ENCODE measurements around the gene CDC42SE2. TPM values are rescaled to one million over a fixed set of nuclear protein-coding genes. Genes with fewer than 3 reads are reported as not detected.
"Not testable (repeated sequence)": the region's sequence is repeated elsewhere in the genome, so short reads cannot be mapped to it uniquely, and the experiment has no call there.

The CDC42SE2 gene
- total RNA-seq, 1 experiment from 2014 or later: 22.5 TPM

GRCh38 chr5:131330031-131330430, 66.2 kb downstream of the CDC42SE2 start (continued):
- TF ChIP-seq KAT7 (CRISPR knock-in tag; IDR thresholded peaks at IDR 0.05; ENCODE audit: borderline replicate concordance): no peak
- TF ChIP-seq ATF2 (CRISPR knock-in tag; IDR thresholded peaks at IDR 0.05; ENCODE audit: borderline replicate concordance, low read depth): no peak
- no peak for TF ChIP-seq ZNF423 (CRISPR knock-in tag; IDR thresholded peaks at IDR 0.05)

- POLR2A ChIA-PET; H3K27ac Mint-ChIP-seq; H3K4me1 Mint-ChIP-seq; H3K4me3 Mint-ChIP-seq; CTCF ChIA-PET; DNase-seq (ENCODE audit: low spot score); ATAC-seq: not testable (repeated sequence)
- Mint-ChIP-seq H3K9me3 (peaks cover 50% of the 10 kb centered on the region), H3K27me3 (ENCODE audit: low read depth) (peaks cover 12% of the 10 kb centered on the region), H3K36me3 (peaks cover 54% of the 10 kb centered on the region)
Measured at GRCh38 chr5:131335756-131336155, 71.9 kb downstream of the CDC42SE2 start.

- POLR2A ChIA-PET; H3K4me3 Mint-ChIP-seq; ATAC-seq; CTCF ChIA-PET; H3K27ac Mint-ChIP-seq; H3K4me1 Mint-ChIP-seq; DNase-seq (ENCODE audit: low spot score): not testable (repeated sequence)
- Mint-ChIP-seq H3K27me3 (ENCODE audit: low read depth) (peaks cover 12% of the 10 kb centered on the region), H3K36me3 (peaks cover 63% of the 10 kb centered on the region), H3K9me3 (peaks cover 60% of the 10 kb centered on the region)
Measured at GRCh38 chr5:131336801-131337200, 72.9 kb downstream of the CDC42SE2 start.

- Mint-ChIP-seq H3K9me3 (peaks cover 60% of the 10 kb centered on the region), H3K27me3 (ENCODE audit: low read depth) (peaks cover 12% of the 10 kb centered on the region), H3K36me3 (peaks cover 62% of the 10 kb centered on the region)
- CTCF ChIA-PET; DNase-seq (ENCODE audit: low spot score); H3K4me3 Mint-ChIP-seq; H3K27ac Mint-ChIP-seq; POLR2A ChIA-PET; H3K4me1 Mint-ChIP-seq; ATAC-seq: not testable (repeated sequence)
Measured at GRCh38 chr5:131337240-131338050, 73.6 kb downstream of the CDC42SE2 start.

- Mint-ChIP-seq H3K9me3 (peaks cover 64% of the 10 kb centered on the region), H3K4me1 (no peaks in the 10 kb centered on the region), H3K27me3 (ENCODE audit: low read depth) (peaks cover 12% of the 10 kb centered on the region), H3K4me3 (no peak overlapping the region), H3K36me3 (peaks cover 63% of the 10 kb centered on the region), H3K27ac (no peak overlapping the region)
- CTCF ChIA-PET: no interaction called here
- DNase-seq (ENCODE audit: low spot score): no peak
- ATAC-seq: no peak
- POLR2A ChIA-PET: no interaction called here
- no peak for TF ChIP-seq CTCF (IDR thresholded peaks at IDR 0.05)
- no peak for TF ChIP-seq ZBTB43 (CRISPR knock-in tag; IDR thresholded peaks at IDR 0.05)
- no peak for TF ChIP-seq NFATC4 (CRISPR knock-in tag; IDR thresholded peaks at IDR 0.05)
- no peak for TF ChIP-seq ZNF512 (CRISPR knock-in tag; IDR thresholded peaks at IDR 0.05; ENCODE audit: borderline replicate concordance)
- TF ChIP-seq ATF3 (CRISPR knock-in tag; conservative IDR thresholded peaks at IDR 0.05): no peak
- TF ChIP-seq FOXP1 (CRISPR knock-in tag; IDR thresholded peaks at IDR 0.05; ENCODE audit: borderline replicate concordance): no peak
Measured at GRCh38 chr5:131338051-131338453, 74.2 kb downstream of the CDC42SE2 start.

- H3K27ac Mint-ChIP-seq; H3K4me3 Mint-ChIP-seq; CTCF ChIA-PET; POLR2A ChIA-PET; H3K4me1 Mint-ChIP-seq; H3K27me3 Mint-ChIP-seq (ENCODE audit: low read depth); ATAC-seq; DNase-seq (ENCODE audit: low spot score): not testable (repeated sequence)
- peaks cover 58% of the 10 kb centered on the region for H3K36me3 Mint-ChIP-seq
- peaks cover 69% of the 10 kb centered on the region for H3K9me3 Mint-ChIP-seq
Measured at GRCh38 chr5:131344288-131344687, 80.4 kb downstream of the CDC42SE2 start.

GRCh38 chr5:131346204-131346603, 82.4 kb downstream of the CDC42SE2 start:
- peaks cover 60% of the 10 kb centered on the region for H3K9me3 Mint-ChIP-seq
- POLR2A ChIA-PET; H3K27me3 Mint-ChIP-seq (ENCODE audit: low read depth); H3K27ac Mint-ChIP-seq; H3K4me1 Mint-ChIP-seq; CTCF ChIA-PET; DNase-seq (ENCODE audit: low spot score); ATAC-seq; H3K4me3 Mint-ChIP-seq: not testable (repeated sequence)
- H3K36me3 Mint-ChIP-seq: peaks cover 53% of the 10 kb centered on the region
